Dermis microvascular lymphatic vessel endothelial cell (primary cell): Measurements from ENCODE around the gene PRUNE1. TPM values are rescaled to one million over a fixed set of nuclear protein-coding genes. Genes with fewer than 3 reads are reported as not detected.

Experiments
- total RNA-seq: library from RNA; depleted of rRNA; stranded (reverse); fragments of >200 nt; gene quantifications from 2 replicates; pipeline ENCODE4 v1.2.1, GENCODE V29; 2014

Gene PRUNE1
- total RNA-seq, 1 donor from 2014 or later, result 4.0 TPM

Other genes starting within 250 kb of the PRUNE1 start
- gene CTSS, start 242.7 kb upstream of the PRUNE1 start, total RNA-seq, result 27.9 and 51.7 TPM in 2 replicates
- 0.51 and 0.63 TPM in 2 replicates for gene CTSK, start 200.2 kb upstream of the PRUNE1 start, total RNA-seq
- gene ARNT, start 131.8 kb upstream of the PRUNE1 start, total RNA-seq, result 16.0 and 19.6 TPM in 2 replicates
- gene CTXND2, start 121.3 kb upstream of the PRUNE1 start, total RNA-seq, result not detected in 2 replicates
- gene SETDB1, start 82.1 kb upstream of the PRUNE1 start, total RNA-seq, result 25.9 and 32.9 TPM in 2 replicates
- 64.7 and 92.7 TPM in 2 replicates for gene CERS2, start 33.6 kb upstream of the PRUNE1 start, total RNA-seq
- not detected in 2 replicates for gene ANXA9, start 26.2 kb upstream of the PRUNE1 start, total RNA-seq
- 9.0 and 9.5 TPM in 2 replicates for gene MINDY1, start 1.5 kb upstream of the PRUNE1 start, total RNA-seq
- under 0.01 and 0.13 TPM in 2 replicates for gene BNIPL, start 28.1 kb downstream of the PRUNE1 start, total RNA-seq
- gene C1orf56, start 39.3 kb downstream of the PRUNE1 start, total RNA-seq, result 1.0 and 1.1 TPM in 2 replicates
- 42.2 and 61.4 TPM in 2 replicates for gene CDC42SE1, start 51.2 kb downstream of the PRUNE1 start, total RNA-seq
- 1.3 and 1.8 TPM in 2 replicates for gene MLLT11, start 51.9 kb downstream of the PRUNE1 start, total RNA-seq
- gene GABPB2, start 62.3 kb downstream of the PRUNE1 start, total RNA-seq, result 5.6 and 6.4 TPM in 2 replicates
- 3.1 and 6.2 TPM in 2 replicates for gene SEMA6C, start 138.2 kb downstream of the PRUNE1 start, total RNA-seq
- 0.13 TPM in 1 of 2 replicates, not detected in the other for gene TNFAIP8L2, start 148.2 kb downstream of the PRUNE1 start, total RNA-seq
- 3.2 and 3.5 TPM in 2 replicates for gene LYSMD1, start 157.5 kb downstream of the PRUNE1 start, total RNA-seq
- 16.7 and 17.5 TPM in 2 replicates for gene SCNM1, start 157.7 kb downstream of the PRUNE1 start, total RNA-seq
- 0.25 TPM in 1 of 2 replicates, not detected in the other for gene TMOD4, start 167.5 kb downstream of the PRUNE1 start, total RNA-seq
- gene VPS72, start 181.7 kb downstream of the PRUNE1 start, total RNA-seq, result 40.8 and 42.1 TPM in 2 replicates
- 32.6 and 44.3 TPM in 2 replicates for gene PIP5K1A, start 190.1 kb downstream of the PRUNE1 start, total RNA-seq
- gene PSMD4, start 246.3 kb downstream of the PRUNE1 start, total RNA-seq, result 192 and 200 TPM in 2 replicates